Muscle layer of duodenum (tissue), 2 donors: Measurements from ENCODE around the gene SLC5A5.

Experiments
- H3K27ac ChIP-seq: one replicate; pipeline ENCODE4 v1.7.0; 2013; ENCODE audit warnings: mild to moderate bottlenecking, low read length
- H3K27me3 ChIP-seq: one replicate; pipeline ENCODE4 v1.7.0; 2013; ENCODE audit warnings: low read depth, mild to moderate bottlenecking, control low read depth, low read length
- H3K36me3 ChIP-seq, 2 donors: one replicate each; pipeline ENCODE4 v1.7.0; 2013; ENCODE audit warnings: low read length in 2 of 2, control low read depth in 1 of 2, mild to moderate bottlenecking in 1 of 2; ENCODE audit not compliant: insufficient read depth in 2 of 2, control insufficient read depth in 1 of 2
- H3K4me1 ChIP-seq, 2 donors: one replicate each; pipeline ENCODE4 v1.7.0; 2013; ENCODE audit warnings: low read length in 2 of 2, mild to moderate bottlenecking in 2 of 2, control low read depth in 1 of 2, moderate library complexity in 1 of 2; ENCODE audit not compliant: insufficient read depth in 2 of 2, control insufficient read depth in 1 of 2
- H3K4me3 ChIP-seq, 2 donors: one replicate each; pipeline ENCODE4 v1.7.0; 2013; ENCODE audit warnings: low read length in 2 of 2, low read depth in 1 of 2, mild to moderate bottlenecking in 1 of 2
- H3K9me3 ChIP-seq, 2 donors: one replicate each; pipeline ENCODE4 v1.7.0; 2013; ENCODE audit warnings: low read length in 2 of 2, control low read depth in 1 of 2, mild to moderate bottlenecking in 1 of 2; ENCODE audit not compliant: control insufficient read depth in 1 of 2
- donor health status: healthy.

Gene SLC5A5

DNA sequence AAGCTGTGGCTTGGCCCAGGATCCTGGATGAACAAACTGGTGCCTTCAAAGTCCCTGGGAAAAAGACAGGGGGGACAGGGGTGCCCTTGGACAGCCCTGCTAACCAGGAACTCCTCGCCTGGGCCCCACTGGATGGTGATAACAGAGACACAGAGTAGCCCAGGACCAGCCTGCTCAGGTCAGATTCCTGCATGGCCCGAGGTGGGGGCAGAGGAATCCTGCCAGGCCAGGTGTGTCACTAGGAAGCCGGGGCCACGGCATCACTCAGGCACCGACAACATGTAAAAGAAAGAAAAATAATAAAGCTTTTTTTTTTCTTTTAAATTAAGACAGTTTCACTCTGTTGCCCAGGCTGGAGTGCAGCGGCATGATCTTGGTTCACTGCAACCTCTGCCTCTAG lies 17.7 kb upstream of the SLC5A5 start:
- H3K36me3 ChIP-seq = no peaks in the 10 kb centered on the region
- peaks cover 0 to 4% of the 10 kb centered on the region in 2 donors for H3K4me1 ChIP-seq

DNA sequence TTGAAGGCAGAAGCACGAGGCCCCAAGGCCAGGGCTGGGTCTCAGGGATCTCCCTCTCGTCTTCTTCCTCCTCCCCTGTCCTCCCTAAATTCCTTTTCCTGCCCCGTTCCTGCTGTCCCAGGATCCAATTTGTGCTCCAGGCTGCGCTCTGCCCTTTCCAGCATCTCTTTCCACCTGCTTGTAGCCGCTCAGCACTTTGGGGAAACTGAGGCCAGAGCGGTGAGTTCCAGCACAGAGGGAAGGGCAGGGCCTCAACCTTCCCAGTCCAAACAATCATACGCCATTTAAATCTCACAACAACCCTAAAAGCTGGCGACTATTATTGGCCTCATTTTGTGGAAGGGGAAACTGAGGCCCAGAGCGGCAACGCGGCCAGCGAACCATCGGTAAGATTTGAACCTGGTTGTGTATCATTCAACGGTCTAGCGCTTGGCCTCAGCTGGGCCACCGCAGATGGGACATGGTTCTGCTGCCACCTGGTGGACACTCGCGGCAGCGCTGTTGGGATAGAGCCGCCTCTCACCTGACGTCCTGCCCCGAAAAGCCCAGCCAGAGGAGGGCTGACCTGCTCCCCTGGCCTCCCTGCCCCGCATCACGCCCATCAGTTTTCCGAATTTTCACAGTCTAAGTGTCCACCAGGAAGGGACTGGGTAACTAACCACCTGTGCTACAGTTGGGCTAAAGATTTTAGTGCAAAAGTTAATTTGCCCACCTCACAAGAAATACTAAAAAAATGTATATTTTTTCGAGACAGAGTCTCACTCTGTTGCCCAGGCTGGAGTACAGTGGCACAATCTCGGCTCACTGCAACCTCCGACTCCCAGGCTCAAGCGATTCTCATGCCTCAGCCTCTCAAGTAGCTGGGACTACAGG lies 16.2 kb upstream of the SLC5A5 start:
- Histone ChIP-seq H3K4me1 (peaks cover 1 to 4% of the 10 kb centered on the region in 2 donors), H3K27me3 (no peaks in the 10 kb centered on the region), H3K27ac (no peak overlapping the region), H3K4me3 (no peak overlapping the region), H3K9me3 (no peaks in the 10 kb centered on the region), H3K36me3 (peaks cover 0 to under 1% of the 10 kb centered on the region in 2 donors)

More for the DNA sequence above, 17.7 kb upstream of the SLC5A5 start:
- H3K9me3 ChIP-seq = no peaks in the 10 kb centered on the region
- no peak overlapping the region for H3K4me3 ChIP-seq
- H3K27me3 ChIP-seq = no peaks in the 10 kb centered on the region
- H3K27ac ChIP-seq = no peak overlapping the region

DNA sequence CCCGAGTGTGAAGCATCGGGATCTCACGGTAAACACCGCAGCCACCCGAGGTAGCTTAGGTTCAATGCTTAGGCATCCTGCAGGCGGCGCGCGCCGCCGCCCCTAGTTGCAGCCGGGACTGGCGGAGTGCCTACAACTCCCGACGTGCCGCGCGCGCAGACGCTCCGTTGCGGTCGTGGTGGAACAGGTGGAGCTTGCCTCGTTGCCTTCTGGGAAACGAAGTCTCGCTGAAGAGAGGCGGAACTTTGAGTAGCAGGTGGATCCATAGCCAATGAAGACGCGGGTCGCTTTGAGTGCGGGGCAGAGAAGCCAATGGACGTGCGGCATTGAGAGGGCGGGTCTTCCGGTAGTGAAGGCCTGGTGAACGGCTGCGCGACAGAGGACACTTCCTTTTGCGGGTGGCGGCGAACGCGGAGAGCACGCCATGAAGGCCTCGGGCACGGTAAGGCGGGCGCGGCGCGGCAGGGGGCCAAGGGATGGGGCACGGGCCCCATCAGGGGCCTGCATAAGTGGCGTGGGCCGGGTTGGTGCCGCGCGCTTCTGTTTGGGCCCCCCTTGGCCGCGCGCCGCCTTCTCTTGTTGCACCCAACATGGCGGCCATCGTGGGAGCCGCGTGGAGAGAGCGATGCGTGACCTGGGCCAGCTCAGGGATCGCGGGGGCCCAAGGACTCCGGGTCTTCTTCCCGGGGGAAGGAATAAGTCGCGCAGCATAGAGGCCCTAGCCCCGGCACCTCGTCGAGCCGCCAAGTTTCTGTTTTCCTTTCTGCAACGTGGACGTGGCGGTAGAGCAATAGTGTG lies 12.0 kb upstream of the SLC5A5 start, which contains the start of gene RPL18A:
RPL18A (plus strand) TSS at position 378 of the 798 bp plus-strand sequence; CDS start at position 425, 47 bp downstream.
- H3K4me3 ChIP-seq = peak within 1 kb of the TSS; percentile 100
- peak within 1 kb of the TSS; percentile 84 for H3K27ac ChIP-seq
- peaks cover 11 to 18% of the 10 kb centered on the region in 2 donors for H3K4me1 ChIP-seq
- H3K9me3 ChIP-seq = no peaks in the 10 kb centered on the region
- no peaks in the 10 kb centered on the region for H3K27me3 ChIP-seq
- peaks cover 35 to 37% of the 10 kb centered on the region in 2 donors for H3K36me3 ChIP-seq

DNA sequence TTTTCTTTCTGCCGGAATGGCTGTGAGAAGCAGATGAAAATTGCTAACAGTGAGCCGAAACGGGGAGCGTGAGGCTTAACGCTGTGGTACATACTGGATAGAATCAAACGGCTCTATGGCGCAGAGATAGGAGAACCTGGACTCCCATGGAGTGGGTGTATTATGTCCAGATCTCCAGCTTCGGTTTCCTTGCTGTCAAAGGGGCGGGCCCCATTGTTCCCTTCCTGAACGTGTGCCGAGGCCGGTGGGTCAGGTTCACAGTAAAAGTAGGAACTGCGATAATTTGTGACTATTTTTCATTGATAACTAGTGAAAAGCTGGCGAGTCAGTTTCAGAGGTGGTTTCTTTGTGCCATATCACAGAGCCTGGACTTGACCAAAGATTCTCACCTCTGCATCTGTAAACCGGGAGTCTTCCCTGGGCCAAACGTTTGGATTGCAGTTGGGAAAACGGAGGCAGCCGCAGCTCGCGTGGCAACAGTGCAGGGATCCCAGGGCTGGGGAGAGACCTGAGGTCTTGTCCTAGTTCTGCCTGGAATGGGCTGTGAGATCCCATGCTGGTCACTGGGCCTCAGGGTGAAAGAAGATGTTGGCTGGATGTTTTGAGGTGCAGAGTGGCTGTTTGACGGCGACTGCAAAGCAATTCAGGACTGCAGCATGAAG lies 11.3 kb upstream of the SLC5A5 start:
- H3K36me3 ChIP-seq = peaks cover 37 to 42% of the 10 kb centered on the region in 2 donors
- H3K27ac ChIP-seq = peak overlapping the region; percentile 84
- H3K4me3 ChIP-seq = peak overlapping the region; percentile 100
- no peaks in the 10 kb centered on the region for H3K27me3 ChIP-seq
- H3K9me3 ChIP-seq = no peaks in the 10 kb centered on the region
- peaks cover 11 to 18% of the 10 kb centered on the region in 2 donors for H3K4me1 ChIP-seq

DNA sequence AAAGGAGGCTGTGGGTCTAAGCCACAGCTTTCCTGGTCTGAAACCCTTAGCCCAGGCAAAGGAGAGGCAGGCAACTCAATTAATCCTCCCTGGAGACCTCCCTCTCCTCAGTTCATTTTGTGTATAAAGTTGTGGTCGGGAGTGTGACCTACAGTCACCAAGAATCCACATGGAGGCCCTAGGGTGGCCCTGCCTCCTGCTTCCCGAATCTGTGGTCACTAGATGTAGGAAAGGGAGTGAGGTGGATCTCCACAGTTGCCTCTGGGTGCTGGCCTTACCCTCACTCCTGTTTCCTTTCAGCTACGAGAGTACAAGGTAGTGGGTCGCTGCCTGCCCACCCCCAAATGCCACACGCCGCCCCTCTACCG lies 10.8 kb upstream of the SLC5A5 start:
- Histone ChIP-seq H3K27me3 (no peaks in the 10 kb centered on the region), H3K36me3 (peaks cover 37 to 47% of the 10 kb centered on the region in 2 donors), H3K4me1 (peaks cover 11 to 18% of the 10 kb centered on the region in 2 donors), H3K9me3 (no peaks in the 10 kb centered on the region), H3K27ac (peak overlapping the region; percentile 84), H3K4me3 (peak overlapping the region; percentile 100)

DNA sequence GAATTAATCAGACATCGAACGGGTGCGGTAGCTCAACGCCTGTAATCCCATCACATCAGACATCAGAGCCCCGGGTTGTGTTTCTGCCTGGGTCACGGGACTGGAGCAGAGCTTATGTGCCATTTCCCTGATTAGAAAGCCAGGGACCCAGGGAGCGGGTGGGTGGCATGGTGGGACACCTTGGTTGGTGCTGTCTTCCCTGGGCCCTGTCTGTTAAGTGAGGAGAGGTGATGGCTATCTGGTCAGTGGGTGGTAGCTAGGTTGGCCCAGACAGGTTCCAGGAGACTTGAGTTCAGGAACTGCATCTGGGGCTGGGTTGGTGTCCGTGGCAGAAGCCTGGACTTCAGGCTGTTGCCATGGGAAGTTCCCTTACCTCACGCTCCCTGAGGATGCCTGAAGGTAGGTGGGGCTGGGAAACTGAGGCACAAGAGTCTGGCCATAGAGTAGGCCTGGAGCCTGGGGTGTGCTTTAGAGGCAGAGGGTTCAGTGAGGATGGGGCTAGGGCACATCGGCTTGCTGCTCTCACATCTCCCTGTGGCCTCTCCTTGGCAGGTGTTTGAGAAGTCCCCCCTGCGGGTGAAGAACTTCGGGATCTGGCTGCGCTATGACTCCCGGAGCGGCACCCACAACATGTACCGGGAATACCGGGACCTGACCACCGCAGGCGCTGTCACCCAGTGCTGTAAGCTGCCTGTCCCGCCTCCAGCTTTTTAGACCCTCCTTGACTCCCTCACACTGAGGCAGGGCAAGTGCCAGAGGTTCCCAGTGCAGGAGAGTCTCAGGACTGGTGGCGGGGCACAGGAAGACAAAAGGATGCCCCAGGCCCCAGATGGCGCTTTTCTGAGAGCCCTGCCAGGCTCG lies 10.0 kb upstream of the SLC5A5 start:
- Histone ChIP-seq H3K27me3 (no peaks in the 10 kb centered on the region), H3K27ac (peak overlapping the region; percentile 84), H3K4me3 (peak overlapping the region; percentile 100), H3K4me1 (peaks cover 11 to 18% of the 10 kb centered on the region in 2 donors), H3K9me3 (no peaks in the 10 kb centered on the region), H3K36me3 (peaks cover 37 to 48% of the 10 kb centered on the region in 2 donors)

DNA sequence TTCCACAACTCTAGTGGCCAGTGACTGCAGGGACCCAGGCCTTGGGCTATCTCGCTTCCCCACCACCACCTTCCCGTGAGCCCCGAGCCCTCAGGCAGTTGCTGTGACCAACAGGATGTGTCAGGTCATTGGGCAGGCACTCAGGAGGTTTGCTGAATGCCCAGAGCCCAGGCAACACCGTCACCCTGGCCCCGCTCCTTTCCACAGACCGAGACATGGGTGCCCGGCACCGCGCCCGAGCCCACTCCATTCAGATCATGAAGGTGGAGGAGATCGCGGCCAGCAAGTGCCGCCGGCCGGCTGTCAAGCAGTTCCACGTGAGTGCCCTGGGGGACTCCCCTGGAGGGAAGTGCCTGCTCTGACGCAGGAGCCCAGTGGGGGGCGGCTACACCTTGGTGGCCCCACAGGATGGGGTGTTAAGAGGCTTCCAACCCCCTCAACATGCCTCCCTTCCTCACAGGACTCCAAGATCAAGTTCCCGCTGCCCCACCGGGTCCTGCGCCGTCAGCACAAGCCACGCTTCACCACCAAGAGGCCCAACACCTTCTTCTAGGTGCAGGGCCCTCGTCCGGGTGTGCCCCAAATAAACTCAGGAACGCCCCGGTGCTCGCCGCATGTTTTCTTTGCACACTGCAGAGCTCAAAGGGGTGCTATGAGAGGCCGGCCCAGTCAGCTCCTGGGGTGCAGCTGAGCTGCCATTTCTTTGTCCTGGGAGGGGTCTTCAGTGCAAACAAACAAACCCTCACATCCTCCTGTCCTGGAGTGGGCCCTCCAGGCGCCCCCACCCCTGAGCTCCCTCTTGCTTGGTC lies 8.8 kb upstream of the SLC5A5 start:
- H3K4me1 ChIP-seq = peaks cover 11 to 18% of the 10 kb centered on the region in 2 donors
- peaks cover 37 to 48% of the 10 kb centered on the region in 2 donors for H3K36me3 ChIP-seq
- no peaks in the 10 kb centered on the region for H3K27me3 ChIP-seq
- H3K9me3 ChIP-seq = no peaks in the 10 kb centered on the region
- no peak overlapping the region for H3K27ac ChIP-seq
- no peak overlapping the region for H3K4me3 ChIP-seq

DNA sequence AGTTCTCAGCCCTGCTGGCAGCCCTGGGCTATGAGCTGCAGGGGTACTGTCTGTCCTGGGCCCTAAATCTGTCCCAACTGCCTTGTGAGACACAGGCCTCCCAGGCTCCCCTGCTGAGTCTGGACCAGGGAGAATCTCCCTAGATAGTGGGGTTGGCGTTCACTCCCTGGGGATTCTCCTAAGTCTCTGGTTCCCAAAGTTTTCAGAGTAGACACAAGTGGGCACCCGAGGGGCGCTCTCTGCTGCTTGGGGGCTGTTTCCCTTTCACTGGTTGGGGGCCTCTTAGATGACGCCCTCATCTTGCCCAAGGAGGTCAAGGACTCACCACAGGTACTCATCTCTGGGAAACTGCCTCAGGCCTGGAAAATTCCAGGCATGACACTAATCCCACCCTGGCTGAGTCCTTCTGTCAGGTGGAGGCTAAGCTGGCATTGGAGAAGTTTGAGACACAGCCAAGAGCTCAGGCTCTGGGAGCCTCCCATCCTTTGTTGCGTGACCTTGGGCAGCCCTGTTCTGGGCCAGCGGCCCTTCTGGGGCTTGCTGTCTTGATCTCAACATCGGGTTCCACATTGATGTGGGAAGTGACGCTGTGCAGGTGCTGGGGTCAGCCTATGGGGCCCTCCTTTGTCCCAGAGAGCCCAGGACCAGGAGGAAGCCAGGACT lies 8.1 kb upstream of the SLC5A5 start:
- Histone ChIP-seq H3K9me3 (no peaks in the 10 kb centered on the region), H3K27me3 (no peaks in the 10 kb centered on the region), H3K4me1 (peaks cover 11 to 18% of the 10 kb centered on the region in 2 donors), H3K4me3 (no peak overlapping the region), H3K27ac (no peak overlapping the region), H3K36me3 (peaks cover 37 to 48% of the 10 kb centered on the region in 2 donors)

DNA sequence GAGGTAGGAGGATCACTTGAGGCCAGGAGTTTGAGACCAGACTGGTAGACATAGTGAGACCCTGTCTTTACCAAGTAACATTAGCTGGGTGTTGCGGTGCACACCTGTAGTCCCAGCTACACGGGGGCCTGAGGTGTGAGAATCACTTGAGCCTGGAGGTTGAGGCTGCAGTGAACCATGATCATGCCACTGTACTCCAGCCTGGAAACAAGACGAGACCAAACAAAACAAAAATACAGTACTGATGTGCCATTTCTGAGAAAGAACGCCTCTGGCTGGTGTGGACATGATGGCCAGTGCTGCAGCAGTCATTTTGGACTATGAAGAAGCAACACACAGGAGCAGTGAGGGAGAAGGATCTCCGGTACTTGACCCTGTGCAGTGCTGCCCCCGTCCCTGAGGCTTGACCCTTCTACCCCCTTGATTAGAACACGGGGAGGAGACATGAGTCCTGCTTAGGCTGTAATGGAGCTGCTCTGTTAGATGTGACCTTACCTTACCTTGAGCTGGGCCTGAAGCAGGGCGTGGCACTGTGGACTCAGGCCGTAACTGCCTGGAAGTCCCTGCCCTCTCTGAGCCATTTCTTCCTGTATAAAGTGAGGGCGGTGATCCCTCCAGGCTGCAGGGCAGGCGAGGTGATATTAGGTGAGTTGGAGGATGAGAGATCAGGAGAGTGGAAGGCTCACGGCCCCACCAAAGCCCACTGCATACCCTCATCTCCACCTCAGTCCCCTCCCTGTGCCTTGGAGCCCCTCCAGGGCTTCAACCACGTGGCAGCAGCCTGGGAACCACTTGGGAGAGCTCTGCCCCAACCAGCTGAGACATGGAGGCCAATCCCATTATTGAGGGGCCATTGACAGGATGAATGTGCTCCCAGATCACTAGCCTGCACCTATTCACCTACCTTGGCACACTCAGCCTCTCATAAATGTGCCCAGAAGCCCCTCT lies 6.1 kb upstream of the SLC5A5 start:
- Histone ChIP-seq H3K4me3 (no peak overlapping the region), H3K4me1 (peaks cover 9 to 13% of the 10 kb centered on the region in 2 donors), H3K9me3 (no peaks in the 10 kb centered on the region), H3K27me3 (peaks cover under 1% of the 10 kb centered on the region), H3K36me3 (peaks cover 36 to 48% of the 10 kb centered on the region in 2 donors), H3K27ac (peak overlapping the region; percentile 52)
